Activated CD4-positive, alpha-beta T cell treated with anti-CD3 and anti-CD28 coated beads, Interleukin-2, amount 50 U/mL, for 48 hours (primary cell): ENCODE measurements around the gene TSPYL6.

Experiments
- DNase-seq, 2 experiments: peaks; one replicate each; pipeline ENCODE4 v3.0.0-alpha.2; 2020

TSPYL6 gene

DNA sequence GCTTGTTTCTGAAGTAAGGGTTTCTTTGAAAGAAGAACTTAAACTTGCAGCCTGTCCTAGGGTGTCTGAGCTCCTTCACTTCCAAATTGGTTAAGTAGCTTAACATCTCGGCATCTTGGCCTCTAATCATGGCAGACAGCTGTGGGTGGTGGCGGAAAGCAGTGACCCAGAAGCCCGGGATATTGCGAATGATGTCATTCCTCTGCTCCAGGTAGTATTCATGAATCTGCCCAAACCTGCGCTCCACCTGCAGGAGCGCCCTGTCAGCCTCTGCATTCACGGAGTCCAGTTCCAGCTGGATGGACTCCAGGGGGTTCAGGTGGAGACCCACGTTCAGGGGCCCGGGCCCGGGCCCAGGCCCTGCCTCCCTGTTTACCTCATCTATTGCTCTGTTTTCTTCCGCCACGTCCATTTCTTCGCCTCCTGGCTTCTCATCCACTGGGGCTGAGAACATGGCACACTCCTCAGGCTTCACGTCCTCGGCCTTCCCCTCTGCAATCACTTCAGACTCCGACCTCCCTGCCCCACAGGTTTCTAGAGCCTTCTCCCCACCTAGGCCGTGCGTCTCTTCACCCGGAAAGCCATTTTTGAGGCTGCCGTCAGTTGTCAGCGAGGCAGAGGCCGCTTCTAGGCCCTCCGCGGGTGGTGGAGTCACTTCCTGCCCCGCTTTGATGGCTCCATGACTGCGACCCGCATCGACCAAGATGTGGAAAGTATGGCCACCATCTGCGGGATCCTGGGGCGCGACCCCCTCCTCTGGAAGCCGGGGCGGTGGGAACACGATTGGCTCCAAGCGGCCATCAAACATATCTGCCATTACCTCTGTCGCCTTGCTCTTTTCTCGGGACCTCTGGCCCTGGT is 569 bp downstream of the TSPYL6 start:
- DNase-seq = no peak

DNA sequence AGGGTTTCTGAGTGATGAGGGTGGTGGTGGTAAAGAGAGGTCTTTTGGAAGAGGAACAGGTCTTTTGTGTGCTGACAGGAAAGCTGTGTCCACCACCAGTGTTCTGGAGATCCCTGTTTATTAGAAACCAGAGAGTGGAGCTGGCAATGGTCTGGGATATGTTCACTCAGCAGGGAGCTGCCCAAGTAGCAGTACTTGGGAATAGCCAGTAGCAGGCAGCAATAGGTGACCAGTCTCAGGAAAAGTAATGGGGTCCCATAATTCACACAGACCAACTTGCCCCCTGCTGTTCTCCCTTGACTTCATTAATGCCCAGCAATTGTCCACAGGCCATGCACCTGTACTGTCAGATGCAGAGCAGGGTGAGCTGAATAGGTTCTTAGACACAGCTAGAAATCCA is 1.8 kb downstream of the TSPYL6 start:
- no peak for DNase-seq

GRCh38 chr2:54249629-54250028 is 6.4 kb downstream of the TSPYL6 start:
- no peak for DNase-seq

GRCh38 chr2:54247115-54247514 is 8.9 kb downstream of the TSPYL6 start:
- DNase-seq = no peak

- DNase-seq = no peak
Observed at GRCh38 chr2:54240515-54241469, 15.2 kb downstream of the TSPYL6 start.

GRCh38 chr2:54239427-54239826 is 16.6 kb downstream of the TSPYL6 start:
- no peak for DNase-seq

- DNase-seq = no peak
Observed at GRCh38 chr2:54237428-54237827, 18.6 kb downstream of the TSPYL6 start.

GRCh38 chr2:54233832-54234649 is 22.0 kb downstream of the TSPYL6 start:
- DNase-seq = no peak

GRCh38 chr2:54228945-54229344 is 27.1 kb downstream of the TSPYL6 start:
- no peak for DNase-seq

- no peak for DNase-seq
Observed at GRCh38 chr2:54227798-54228197, 28.2 kb downstream of the TSPYL6 start.

DNA sequence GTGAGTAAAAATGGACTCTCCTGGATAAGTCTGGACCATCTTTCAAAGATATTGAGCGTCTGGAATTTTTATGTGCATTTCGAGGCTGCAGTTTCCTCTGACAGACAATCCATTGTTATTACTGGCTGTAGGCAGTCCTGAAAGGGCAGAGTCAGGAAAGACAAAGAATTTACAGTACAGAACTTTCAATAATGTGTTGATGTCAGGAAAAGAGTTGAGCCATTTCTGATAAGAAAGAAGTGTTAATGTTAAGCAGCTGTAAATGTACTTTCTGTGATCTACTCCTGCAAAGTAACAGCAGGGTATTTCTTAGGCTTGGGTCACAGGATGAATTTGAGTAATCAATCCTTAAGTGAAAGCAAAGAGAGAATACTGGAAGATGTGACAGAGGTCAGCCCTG is 29.8 kb downstream of the TSPYL6 start:
- DNase-seq = no peak

- DNase-seq = no peak
Observed at GRCh38 chr2:54224997-54225396, 31.0 kb downstream of the TSPYL6 start.

GRCh38 chr2:54213082-54213481 is 42.9 kb downstream of the TSPYL6 start:
- no peak for DNase-seq

DNA sequence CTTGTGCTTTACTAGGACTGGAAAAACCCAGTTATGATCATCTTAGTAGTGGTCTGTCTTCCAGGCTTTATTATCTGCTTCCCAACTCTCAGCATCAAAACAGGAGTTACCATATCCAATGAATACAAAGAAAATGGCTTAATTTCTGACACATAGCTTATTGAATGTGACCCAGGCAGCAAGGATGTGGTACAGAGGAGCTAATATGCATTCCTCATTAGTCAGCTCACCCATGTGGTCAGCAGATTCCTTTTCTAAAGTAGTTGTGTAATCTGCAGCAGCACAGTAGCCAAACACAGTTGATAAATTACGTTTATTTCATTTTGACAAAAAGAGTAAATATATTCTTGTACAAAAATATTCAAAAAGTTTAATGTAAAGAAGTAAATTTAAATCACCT is 43.6 kb downstream of the TSPYL6 start:
- no peak for DNase-seq

DNA sequence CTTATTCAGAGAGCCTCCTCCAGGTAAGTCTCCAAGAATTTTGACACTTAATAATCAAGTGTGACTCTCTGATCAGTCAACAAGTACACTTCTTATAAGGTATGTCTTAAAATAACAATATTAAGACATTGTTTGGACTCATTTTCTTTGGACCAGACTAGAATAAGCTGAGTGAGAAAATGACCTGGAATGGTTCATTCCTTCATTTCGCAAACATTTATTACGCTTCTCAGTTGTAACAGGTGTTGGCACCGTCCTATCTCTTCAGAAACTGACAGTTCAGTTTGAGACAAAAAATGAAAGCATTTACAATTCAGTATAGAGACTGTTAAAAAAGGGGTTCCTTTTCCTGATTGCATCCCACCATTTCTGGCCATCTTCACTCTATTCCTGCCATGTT is 46.6 kb downstream of the TSPYL6 start:
- no peak for DNase-seq

DNA sequence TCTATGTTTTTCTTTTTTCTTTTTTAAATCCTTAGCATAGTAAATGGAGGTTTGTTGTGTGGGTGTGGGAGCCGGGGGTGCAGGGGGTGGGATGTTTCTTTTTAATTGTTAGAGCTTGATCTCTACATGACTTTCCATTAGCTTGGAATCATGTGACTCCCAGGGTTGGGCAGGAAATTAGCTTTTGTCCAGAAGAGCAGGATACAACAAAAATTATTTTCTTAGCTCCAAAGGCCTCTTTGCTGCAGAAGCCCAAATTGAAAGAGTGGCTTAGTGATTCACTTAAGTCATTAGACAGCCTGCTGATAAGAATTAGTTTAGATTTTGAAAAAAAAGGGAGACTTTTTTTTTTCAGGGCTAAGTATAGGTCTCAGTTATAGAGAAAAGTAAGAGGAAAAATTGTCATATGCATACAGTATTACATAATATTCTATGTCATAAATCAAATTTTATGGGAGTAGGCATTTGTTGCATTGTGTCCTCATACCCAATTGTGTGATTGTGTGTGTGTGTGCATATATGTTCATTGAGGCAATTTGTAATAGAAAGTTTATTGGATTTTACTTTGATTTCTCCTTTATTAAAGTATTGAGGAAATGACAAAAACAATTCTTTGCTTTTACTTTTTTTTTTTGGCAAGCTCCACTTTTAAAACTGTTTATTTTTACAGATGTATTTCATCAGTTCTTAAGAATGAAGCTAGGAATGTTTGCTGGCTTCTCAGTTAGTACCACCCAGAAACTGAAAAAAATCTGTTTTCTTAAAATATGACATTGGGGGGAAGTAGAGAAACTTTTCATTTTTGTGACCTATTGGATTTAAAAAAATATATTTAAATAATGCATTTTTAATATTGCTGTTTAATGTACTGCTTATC is 47.4 kb downstream of the TSPYL6 start:
- DNase-seq = no peak

DNA sequence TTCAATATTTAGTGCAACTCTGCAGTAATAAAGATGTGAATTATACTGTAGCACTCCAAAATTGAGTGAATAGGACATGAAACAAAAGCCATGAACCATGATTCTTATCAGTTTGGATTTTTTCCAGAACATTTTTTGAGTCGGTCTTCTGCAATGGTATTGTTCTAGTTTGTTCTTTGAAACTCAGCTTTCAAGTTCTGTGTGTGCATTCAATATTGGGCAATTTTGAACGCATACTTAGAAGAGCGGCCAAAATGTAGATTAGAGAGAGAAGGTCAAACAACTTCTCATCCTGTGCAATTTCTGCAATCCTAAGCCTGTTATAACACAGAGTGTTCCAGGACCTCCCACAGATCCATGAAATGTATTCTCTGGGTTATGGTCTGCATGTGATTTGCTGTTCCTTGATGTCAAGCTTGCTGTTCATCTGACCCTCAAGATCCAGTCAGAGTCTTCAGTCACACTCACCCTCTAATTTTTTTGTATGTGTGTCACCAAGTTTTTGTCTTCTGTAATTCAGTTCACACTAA is 48.3 kb downstream of the TSPYL6 start:
- DNase-seq = no peak

DNA sequence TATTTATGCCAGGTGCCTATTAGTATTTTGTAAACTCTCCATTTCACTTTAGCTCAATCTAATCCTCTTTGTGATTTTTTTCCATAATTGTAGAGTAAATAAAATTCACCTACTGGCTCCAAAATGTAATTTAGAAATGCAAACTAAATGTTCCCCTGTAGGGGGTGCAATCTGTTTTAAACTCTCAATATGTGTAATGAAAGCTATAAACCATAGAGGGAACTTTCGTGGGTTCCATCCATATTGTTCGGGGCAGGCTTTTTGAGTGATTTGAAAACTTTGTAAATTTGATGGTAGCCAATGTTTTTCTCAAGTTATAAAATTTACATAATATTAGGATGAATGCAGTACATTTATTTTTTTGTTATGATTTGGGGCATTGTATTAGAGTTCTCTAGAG is 49.4 kb downstream of the TSPYL6 start:
- DNase-seq = no peak

GRCh38 chr2:54204476-54204875 is 51.6 kb downstream of the TSPYL6 start:
- DNase-seq = no peak
